ENCODE results near the gene LUC7L3. TPM values are rescaled to one million over a fixed set of nuclear protein-coding genes. Genes with fewer than 3 reads are reported as not detected.

LUC7L3 gene
- total and polyA plus RNA-seq, 2 donors (not counting 3 experiments of a cell fraction or from before 2014, with no cell fraction given) = 70.9 to 113 TPM

DNA sequence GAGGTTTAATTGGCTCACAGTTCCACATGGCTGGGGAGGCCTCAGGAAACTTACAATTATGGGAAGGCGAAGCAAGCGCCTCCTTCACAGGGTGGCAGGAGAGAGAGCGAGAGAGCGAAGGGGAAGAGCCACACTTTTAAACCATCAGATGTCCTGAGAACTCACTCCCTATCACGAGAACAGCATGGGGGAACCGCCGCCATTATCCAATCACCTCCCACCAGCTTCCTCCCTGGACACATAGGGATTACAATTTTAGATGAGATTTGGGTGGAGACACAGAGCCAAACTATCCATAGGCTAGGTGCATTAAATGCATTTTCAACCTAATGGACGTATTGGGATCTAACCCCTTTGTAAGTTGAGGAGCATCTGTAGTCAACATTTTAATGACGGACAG, 6.8 kb upstream of the LUC7L3 start:
- ChIA-PET POLR2A (no interaction called here), CTCF (no interaction called here)
- FAIRE-seq (no peak), DNase-seq (ENCODE audit: low read depth, low spot score) (no peak)
- Histone ChIP-seq H2AFZ (ENCODE audit: low read depth, low read length) (no peak overlapping the region), H3K4me1 (ENCODE audit: control insufficient read depth, extremely low read depth, insufficient read depth, low read length) (peaks cover 12% of the 10 kb centered on the region), H3K4me2 (ENCODE audit: insufficient read depth, low read length) (no peak overlapping the region), H3K79me2 (ENCODE audit: control insufficient read depth, insufficient read depth, low read length) (peaks cover 5% of the 10 kb centered on the region), H3K9me3 (replicated peaks; ENCODE audit: control insufficient read depth, insufficient read depth, low read length) (no peaks in the 10 kb centered on the region), H3K36me3 (ENCODE audit: control insufficient read depth in 2 of 2, extremely low read depth in 1 of 2, insufficient read depth in 2 of 2, low read length in 2 of 2) (no peaks in the 10 kb centered on the region), H3K9ac (replicated peaks; ENCODE audit: extremely low read depth, insufficient read depth, low read length) (no peak overlapping the region), H3K27me3 (ENCODE audit: control insufficient read depth in 2 of 2, insufficient read depth in 2 of 2, low read length in 2 of 2) (peaks cover 9% of the 10 kb centered on the region in 2 experiments), H3K27ac (ENCODE audit: insufficient read depth, low read depth, low read length) (no peak overlapping the region), H3K4me3 (replicated peaks in 1 of 3; ENCODE audit: insufficient read depth in 1 of 3, low read depth in 1 of 3, low read length in 3 of 3) (no peak overlapping the region), H3K9me1 (replicated peaks; ENCODE audit: control insufficient read depth, extremely low read depth, insufficient read depth, low read length) (no peaks in the 10 kb centered on the region), H4K20me1 (replicated peaks; ENCODE audit: control insufficient read depth, extremely low read depth, insufficient read depth, low read length) (no peaks in the 10 kb centered on the region)
- intact Hi-C loops (cut with micrococcal nuclease) = no loop called here
- TF ChIP-seq POLR2AphosphoS5 (IDR thresholded peaks at IDR 0.05; ENCODE audit: insufficient read depth, low read depth, low read length) (no peak), POLR2A (IDR thresholded peaks at IDR 0.05; ENCODE audit: low read depth, low read length) (no peak), MYC (IDR thresholded peaks at IDR 0.05; ENCODE audit: low read depth, low read length) (no peak), EZH2 (IDR thresholded peaks at IDR 0.05; ENCODE audit: borderline replicate concordance, low read depth, low read length, severe bottlenecking) (no peak)
- TF ChIP-seq, protein P1, sequence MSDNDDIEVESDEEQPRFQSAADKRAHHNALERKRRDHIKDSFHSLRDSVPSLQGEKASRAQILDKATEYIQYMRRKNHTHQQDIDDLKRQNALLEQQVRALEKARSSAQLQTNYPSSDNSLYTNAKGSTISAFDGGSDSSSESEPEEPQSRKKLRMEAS (IDR thresholded peaks at IDR 0.05; ENCODE audit: insufficient read depth, insufficient read length) = no peak
- no TSS peak for BruUV-seq (replicated peaks)
- dilution Hi-C loops (cut with MboI; ENCODE audit: extremely low pct_ligation_motif_present, low sequenced_read_pairs) = no loop called here

DNA sequence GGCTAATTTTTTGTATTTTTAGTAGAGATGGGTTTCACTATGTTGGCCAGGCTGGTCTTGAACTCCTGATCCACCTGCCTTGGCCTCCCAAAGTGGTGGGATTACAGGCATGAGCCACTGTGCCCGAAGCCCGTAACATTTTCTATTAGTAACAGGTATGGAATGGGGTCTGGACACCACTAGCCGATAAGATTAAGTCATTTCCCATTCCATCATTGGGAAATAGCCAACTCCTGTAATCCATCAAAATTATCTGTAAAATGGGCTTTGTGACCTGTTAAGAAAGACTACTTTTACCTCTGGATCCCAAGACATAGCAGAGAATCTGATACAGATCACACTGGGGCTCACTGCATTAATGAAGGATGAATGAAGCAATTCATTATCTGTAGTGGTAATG, 3.9 kb upstream of the LUC7L3 start:
- Histone ChIP-seq H3K27me3 (ENCODE audit: control insufficient read depth in 2 of 2, insufficient read depth in 2 of 2, low read length in 2 of 2) (peaks cover 9% of the 10 kb centered on the region in 2 experiments), H3K4me1 (ENCODE audit: control insufficient read depth, extremely low read depth, insufficient read depth, low read length) (peaks cover 4% of the 10 kb centered on the region), H3K79me2 (ENCODE audit: control insufficient read depth, insufficient read depth, low read length) (peaks cover 11% of the 10 kb centered on the region), H4K20me1 (replicated peaks; ENCODE audit: control insufficient read depth, extremely low read depth, insufficient read depth, low read length) (no peaks in the 10 kb centered on the region), H2AFZ (ENCODE audit: low read depth, low read length) (no peak overlapping the region), H3K27ac (ENCODE audit: insufficient read depth, low read depth, low read length) (no peak overlapping the region), H3K4me2 (ENCODE audit: insufficient read depth, low read length) (no peak overlapping the region), H3K9ac (replicated peaks; ENCODE audit: extremely low read depth, insufficient read depth, low read length) (no peak overlapping the region), H3K9me1 (replicated peaks; ENCODE audit: control insufficient read depth, extremely low read depth, insufficient read depth, low read length) (no peaks in the 10 kb centered on the region), H3K9me3 (replicated peaks; ENCODE audit: control insufficient read depth, insufficient read depth, low read length) (no peaks in the 10 kb centered on the region), H3K4me3 (replicated peaks in 1 of 3; ENCODE audit: insufficient read depth in 1 of 3, low read depth in 1 of 3, low read length in 3 of 3) (no peak overlapping the region), H3K36me3 (ENCODE audit: control insufficient read depth in 2 of 2, extremely low read depth in 1 of 2, insufficient read depth in 2 of 2, low read length in 2 of 2) (no peaks in the 10 kb centered on the region)
- FAIRE-seq (no peak), DNase-seq (ENCODE audit: low read depth, low spot score) (no peak)
- CTCF ChIA-PET = no interaction called here
- POLR2A ChIA-PET = no interaction called here
- BruUV-seq (replicated peaks) = no TSS peak
- intact Hi-C loops (cut with micrococcal nuclease) = no loop called here
- dilution Hi-C loops (cut with MboI; ENCODE audit: extremely low pct_ligation_motif_present, low sequenced_read_pairs) = no loop called here
- no peak for TF ChIP-seq POLR2A (IDR thresholded peaks at IDR 0.05; ENCODE audit: low read depth, low read length)
- TF ChIP-seq MYC (IDR thresholded peaks at IDR 0.05; ENCODE audit: low read depth, low read length) = no peak
- TF ChIP-seq, protein P2, sequence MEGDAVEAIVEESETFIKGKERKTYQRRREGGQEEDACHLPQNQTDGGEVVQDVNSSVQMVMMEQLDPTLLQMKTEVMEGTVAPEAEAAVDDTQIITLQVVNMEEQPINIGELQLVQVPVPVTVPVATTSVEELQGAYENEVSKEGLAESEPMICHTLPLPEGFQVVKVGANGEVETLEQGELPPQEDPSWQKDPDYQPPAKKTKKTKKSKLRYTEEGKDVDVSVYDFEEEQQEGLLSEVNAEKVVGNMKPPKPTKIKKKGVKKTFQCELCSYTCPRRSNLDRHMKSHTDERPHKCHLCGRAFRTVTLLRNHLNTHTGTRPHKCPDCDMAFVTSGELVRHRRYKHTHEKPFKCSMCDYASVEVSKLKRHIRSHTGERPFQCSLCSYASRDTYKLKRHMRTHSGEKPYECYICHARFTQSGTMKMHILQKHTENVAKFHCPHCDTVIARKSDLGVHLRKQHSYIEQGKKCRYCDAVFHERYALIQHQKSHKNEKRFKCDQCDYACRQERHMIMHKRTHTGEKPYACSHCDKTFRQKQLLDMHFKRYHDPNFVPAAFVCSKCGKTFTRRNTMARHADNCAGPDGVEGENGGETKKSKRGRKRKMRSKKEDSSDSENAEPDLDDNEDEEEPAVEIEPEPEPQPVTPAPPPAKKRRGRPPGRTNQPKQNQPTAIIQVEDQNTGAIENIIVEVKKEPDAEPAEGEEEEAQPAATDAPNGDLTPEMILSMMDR (IDR thresholded peaks at IDR 0.05; ENCODE audit: extremely low read depth in 1 of 2, insufficient read depth in 1 of 2, low read depth in 1 of 2, low read length in 2 of 2) = no peak
- TF ChIP-seq POLR2AphosphoS5 (IDR thresholded peaks at IDR 0.05; ENCODE audit: insufficient read depth, low read depth, low read length) = no peak
- no peak for TF ChIP-seq JUN (IDR thresholded peaks at IDR 0.05; ENCODE audit: borderline replicate concordance, insufficient read depth, insufficient read length, low read depth)
- TF ChIP-seq FOS (IDR thresholded peaks at IDR 0.05; ENCODE audit: borderline replicate concordance, insufficient read depth, low read length) = no peak
- TF ChIP-seq, protein P1 (IDR thresholded peaks at IDR 0.05; ENCODE audit: insufficient read depth, insufficient read length) = no peak
- TF ChIP-seq GATA2 (IDR thresholded peaks at IDR 0.05; ENCODE audit: insufficient read depth, insufficient read length, low read depth, low read length) = no peak
- TF ChIP-seq EZH2 (IDR thresholded peaks at IDR 0.05; ENCODE audit: borderline replicate concordance, low read depth, low read length, severe bottlenecking) = no peak
